A549 (cell line): ENCODE data around the gene LIG3. TPM values are rescaled to one million over a fixed set of nuclear protein-coding genes. Genes with fewer than 3 reads are reported as not detected.

Experiments used
- ATAC-seq, 2 experiments: fragments of 200-7000 bp in 1 of 2; fragments of >200 bp in 1 of 2; cut with Nextera tagmentation in 1 of 2; cut with Tn5 transposase in 1 of 2; 3 replicates each; pipeline versions ENCODE4 v1.8.0 to v1.9.1; 2018 to 2020; ENCODE audit warnings: mild to moderate bottlenecking in 1 of 2, moderate library complexity in 1 of 2
- CTCF ChIA-PET: fragments of 300-600 bp; sonication (Branson Sonifier 250); formaldehyde crosslinking; extraction: SDS; loops from one replicate; lab custom pipeline; 2021; ENCODE audit warnings: antibody characterized with exemption, inconsistent platforms; lab: Yijun Ruan, JAX
- POLR2A ChIA-PET: fragments of 350-600 bp; formaldehyde crosslinking; extraction: SDS; loops from one replicate; lab custom pipeline; 2021; ENCODE audit warnings: antibody characterized with exemption, inconsistent platforms; lab: Yijun Ruan, JAX
- DNase-seq, 2 experiments: peaks; one replicate each; pipeline versions ENCODE4 v3.0.0 to v3.0.0-alpha.2; 2011 to 2016; ENCODE audit warnings: low read depth in 1 of 2, low spot score in 1 of 2
- FAIRE-seq: peaks from 2 replicates; lab custom pipeline; 2011; peaks lifted over from hg19 to GRCh38; lab: Jason Lieb, UNC
- H3K27ac ChIP-seq, 2 experiments: fragments of >200 bp; sonication (Bioruptor Twin); formaldehyde crosslinking; 3 replicates each; pipeline ENCODE4 v1.5.1; 2016 to 2017
- H3K4me1 ChIP-seq: fragments of >200 bp; sonication (Bioruptor Twin); formaldehyde crosslinking; 3 replicates; pipeline ENCODE4 v1.6.1; 2016
- H3K4me2 ChIP-seq: fragments of >200 bp; sonication (Bioruptor Twin); formaldehyde crosslinking; 3 replicates; pipeline ENCODE4 v1.6.1; 2016
- H3K4me3 ChIP-seq: fragments of >200 bp; sonication (Bioruptor Twin); formaldehyde crosslinking; 3 replicates; pipeline ENCODE4 v1.5.1; 2016
- H3K9me3 ChIP-seq: fragments of >200 bp; sonication (Bioruptor Twin); formaldehyde crosslinking; 3 replicates; pipeline ENCODE4 v1.6.1; 2016
- CBX8 ChIP-seq: fragments of 200-600 bp; sonication (generic); IDR thresholded peaks from 2 replicates; pipeline ENCODE4 v1.6.1; 2016
- EP300 ChIP-seq, 2 experiments: fragments of >200 bp; sonication (Bioruptor Twin); formaldehyde crosslinking; IDR thresholded peaks; 2 replicates in 1 of 2; 3 replicates in 1 of 2; pipeline ENCODE4 v1.6.1; 2016 to 2017
- HOXB13 ChIP-seq: fragments of 250-450 bp; sonication (Bioruptor Pico); IDR thresholded peaks from 2 replicates; pipeline ENCODE4 v1.5.0; 2020; ENCODE audit warnings: low read depth, mild to moderate bottlenecking, moderate library complexity
- JUN ChIP-seq, 2 experiments: fragments of >200 bp; sonication (Bioruptor Twin); formaldehyde crosslinking; IDR thresholded peaks; 2 replicates in 1 of 2; 3 replicates in 1 of 2; pipeline ENCODE4 v1.6.1; 2016 to 2017
- KDM5A ChIP-seq: fragments of 200-600 bp; sonication (generic); IDR thresholded peaks from 2 replicates; pipeline ENCODE4 v1.6.1; 2016; ENCODE audit warnings: antibody characterized with exemption, mild to moderate bottlenecking
- MYC ChIP-seq: IDR thresholded peaks from 2 replicates; pipeline ENCODE4 v1.6.1; 2012; ENCODE audit warnings: mild to moderate bottlenecking, inconsistent platforms, low read length, improper control_type of control experiment, borderline replicate concordance
- NPAS2 ChIP-seq: fragments of 250-450 bp; sonication (Bioruptor Pico); IDR thresholded peaks from 2 replicates; pipeline ENCODE4 v1.8.0; 2022; ENCODE audit warnings: mild to moderate bottlenecking, moderate library complexity, borderline replicate concordance
- PHF8 ChIP-seq: fragments of 200-600 bp; sonication (generic); IDR thresholded peaks from 2 replicates; pipeline ENCODE4 v1.6.1; 2016; ENCODE audit warnings: low read depth, mild to moderate bottlenecking, antibody characterized with exemption, moderate library complexity, borderline replicate concordance
- RAD21 ChIP-seq, 2 experiments: fragments of >200 bp in 1 of 2; sonication (Bioruptor Twin) in 1 of 2; formaldehyde crosslinking in 1 of 2; IDR thresholded peaks in 1 of 2; conservative IDR thresholded peaks in 1 of 2; 2 replicates in 1 of 2; 3 replicates in 1 of 2; pipeline ENCODE4 v1.6.1; 2012 to 2018; ENCODE audit warnings: inconsistent platforms in 1 of 2
- RCOR1 ChIP-seq: fragments of 150-350 bp; IDR thresholded peaks from 2 replicates; pipeline ENCODE4 v1.6.1; 2014; ENCODE audit warnings: antibody characterized with exemption, low read length, low read depth
- RFX5 ChIP-seq: fragments of 450-650 bp; IDR thresholded peaks from 2 replicates; pipeline ENCODE4 v1.7.1; 2014; ENCODE audit warnings: antibody characterized with exemption, mild to moderate bottlenecking, moderate library complexity
- RNF2 ChIP-seq: fragments of 200-600 bp; sonication (generic); IDR thresholded peaks from 2 replicates; pipeline ENCODE4 v1.6.1; 2016; ENCODE audit warnings: low read depth, mild to moderate bottlenecking, antibody characterized with exemption, moderate library complexity, borderline replicate concordance
- TP53 ChIP-seq: fragments of 250-450 bp; sonication (Bioruptor Pico); IDR thresholded peaks from 2 replicates; pipeline ENCODE4 v1.5.0; 2021; ENCODE audit warnings: mild to moderate bottlenecking, moderate library complexity
- ZFP36 ChIP-seq: fragments of 450-650 bp; IDR thresholded peaks from 2 replicates; pipeline ENCODE4 v1.6.1; 2014; ENCODE audit warnings: borderline replicate concordance; ENCODE audit not compliant: partially characterized antibody
- ZSCAN20 ChIP-seq: fragments of 250-450 bp; sonication (Bioruptor Pico); IDR thresholded peaks from 2 replicates; pipeline ENCODE4 v1.8.0; 2022; ENCODE audit warnings: mild to moderate bottlenecking, moderate library complexity
- WGBS: methylation state at CpG from one replicate; pipeline ENCODE4 v1.1.6; 2017; ENCODE audit errors: missing lambda C conversion rate; 5-methylcytosine and 5-hydroxymethylcytosine counted together
- polyA plus RNA-seq, 4 experiments: library from polyadenylated mRNA; depleted of rRNA in 3 of 4; stranded (reverse); fragments of >200 nt; fragmentation: RNase III in 1 of 4; extraction: RNeasy Plus Mini Kit Qiagen cat#74134 plus additional on column Dnase treatment in 1 of 4; gene quantifications; 2 replicates in 3 of 4; 3 replicates in 1 of 4; pipeline ENCODE4 v1.2.3, GENCODE V29; 2011 to 2017

The LIG3 gene
- polyA plus RNA-seq, 2 of the 4 experiments (the other 2 are of a cell fraction), result 36.3 to 56.8 TPM

DNA sequence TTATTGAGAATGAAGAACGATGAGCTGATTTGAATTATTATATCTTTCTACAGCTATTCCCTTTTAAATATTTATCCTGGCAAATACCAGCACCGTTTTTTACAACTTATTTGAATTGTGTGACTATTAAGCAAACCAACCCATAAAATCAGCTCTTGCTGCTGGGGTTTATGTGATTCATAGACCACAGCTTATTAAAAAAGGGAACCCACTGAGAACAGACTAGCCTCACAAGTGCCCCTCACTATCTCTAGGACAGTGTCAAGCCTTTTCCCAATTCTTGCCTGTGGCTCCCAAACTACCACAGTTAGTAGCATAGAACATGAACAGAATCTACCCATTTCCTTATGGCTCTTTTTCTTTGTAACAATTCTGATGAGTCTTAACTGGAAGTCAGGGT lies 6.1 kb upstream of the LIG3 start:
- FAIRE-seq, result no peak
- TF ChIP-seq MYC (no peak), RCOR1 (no peak), ZFP36 (no peak), RNF2 (no peak), ZSCAN20 (no peak), EP300 (IDR thresholded peaks at IDR 0.05) (no peak), CBX8 (no peak), KDM5A (no peak)
- no peak overlapping the region for H3K27ac ChIP-seq
- H3K4me2 ChIP-seq, result no peak overlapping the region
- no peak overlapping the region for H3K4me3 ChIP-seq
- no peaks in the 10 kb centered on the region for H3K9me3 ChIP-seq
- ATAC-seq, result no peak
- CTCF ChIA-PET, result interaction anchor here (0.9 to 2.2 kb wide), 10 partner anchors 11 to 831 kb away, joined by 3 to 7 read pairs (median 4); no protein-coding TSS in a partner anchor
- no peak for DNase-seq
- POLR2A ChIA-PET, result no interaction called here
- H3K4me1 ChIP-seq, result peaks cover under 1% of the 10 kb centered on the region; the same call in 1 of the 3 replicates
- 13% methylated on average over 2 of the region's 2 CpGs for WGBS

DNA sequence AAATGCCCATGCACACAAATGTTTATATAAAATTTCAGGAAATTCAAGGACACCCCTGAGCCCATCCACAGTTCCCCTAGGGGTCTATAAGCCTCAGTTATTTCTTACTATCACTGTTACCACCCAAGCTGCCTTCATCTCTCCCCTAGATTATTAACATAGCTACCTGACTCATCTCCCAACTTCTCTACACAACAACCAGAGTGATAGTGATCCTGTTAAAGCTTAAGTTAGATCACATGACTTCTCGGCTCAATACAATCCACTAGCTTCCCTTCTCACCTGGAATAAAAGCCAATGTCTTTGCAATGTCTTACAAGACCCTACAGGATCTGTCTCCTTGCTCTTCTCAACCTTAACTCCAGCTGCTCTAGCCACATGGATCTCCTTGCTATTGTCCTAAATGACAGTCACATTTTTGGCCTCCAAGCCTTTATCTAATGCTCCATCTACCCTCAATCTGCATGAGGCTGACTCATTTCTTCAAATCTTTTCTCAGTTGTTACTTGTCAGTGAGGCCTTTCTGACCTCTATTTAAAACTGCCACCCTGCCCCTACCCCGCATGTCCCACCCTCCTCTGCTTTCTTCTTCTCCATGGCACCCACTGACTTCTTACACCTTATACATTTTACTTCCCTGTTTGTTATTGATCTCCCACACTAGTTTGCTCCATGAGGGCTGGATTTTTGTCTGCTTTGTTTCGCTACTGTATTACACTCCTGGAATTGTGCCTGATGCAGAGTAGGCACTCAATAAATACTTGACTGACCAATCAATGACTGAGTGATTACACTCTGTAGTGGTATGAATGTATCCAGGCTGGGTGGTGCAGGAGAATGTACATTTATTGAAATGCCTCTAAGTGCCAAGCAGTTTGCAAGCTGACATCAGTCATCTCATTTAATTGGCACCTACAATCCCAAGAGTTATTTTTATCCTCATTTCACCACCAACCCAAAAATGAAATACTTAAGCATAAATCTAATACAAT lies 5.2 kb upstream of the LIG3 start:
- DNase-seq (no peak), ATAC-seq (no peak), FAIRE-seq (no peak)
- WGBS, result 71% methylated on average over 3 of the region's 3 CpGs
- Histone ChIP-seq H3K4me3 (no peak overlapping the region), H3K4me1 (peaks cover 6% of the 10 kb centered on the region; the same call in 1 of the 3 replicates), H3K27ac (no peak overlapping the region), H3K9me3 (no peaks in the 10 kb centered on the region), H3K4me2 (no peak overlapping the region)
- CTCF ChIA-PET, result interaction anchor here (0.9 to 2.2 kb wide), 5 partner anchors 11 to 830 kb away, joined by 3 to 7 read pairs (median 6); no protein-coding TSS in a partner anchor
- POLR2A ChIA-PET, result interaction anchor here (0.6 kb wide), 2 partner anchors 24 to 394 kb away, joined by 4 to 6 read pairs; no protein-coding TSS in a partner anchor
- TF ChIP-seq TP53 (CRISPR knock-in tag), result no peak

DNA sequence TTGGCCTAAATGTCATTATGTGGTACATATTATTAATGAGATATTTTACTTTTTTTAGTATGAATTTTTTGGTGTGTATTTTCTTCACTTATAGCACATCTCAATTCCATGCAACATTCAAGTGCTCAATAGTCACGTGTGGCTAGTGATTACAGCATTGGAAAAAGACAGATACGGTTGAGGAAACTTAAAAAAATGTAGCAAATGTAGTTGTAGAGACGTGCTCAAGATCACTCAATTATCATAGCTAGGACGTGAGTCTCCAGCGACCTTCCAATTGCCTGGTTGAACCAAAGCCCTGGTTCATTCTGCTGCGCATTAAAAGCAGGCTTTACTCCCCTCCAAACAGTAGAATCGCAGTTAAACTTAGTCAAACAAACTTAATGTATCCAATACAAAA lies 1.2 kb upstream of the LIG3 start:
- FAIRE-seq (no peak), ATAC-seq (no peak), DNase-seq (no peak)
- H3K4me1 ChIP-seq, result peaks cover 14% of the 10 kb centered on the region
- H3K27ac ChIP-seq, result peak overlapping the region; percentile 94 to 97; a peak in 4 of 6 replicates
- WGBS, result 89% methylated on average over 7 of the region's 7 CpGs
- TF ChIP-seq EP300 (IDR thresholded peaks at IDR 0.05), result no peak
- TF ChIP-seq RFX5, result no peak
- no peak for TF ChIP-seq RAD21 (conservative IDR thresholded peaks at IDR 0.05 in 1 of 2, IDR thresholded peaks at IDR 0.05 in 1 of 2)
- TF ChIP-seq HOXB13 (CRISPR knock-in tag), result no peak
- no peak for TF ChIP-seq NPAS2 (CRISPR knock-in tag)
- peak overlapping the region; percentile 91 for H3K4me2 ChIP-seq
- H3K4me3 ChIP-seq, result no peak overlapping the region
- ChIA-PET CTCF (interaction anchor here (1.0 to 3.8 kb wide), 2 partner anchors 12 to 140 kb away, joined by 7 to 19 read pairs; partner anchors contain the start of gene RAD51D), POLR2A (interaction anchor here (1.0 to 3.3 kb wide), 4 partner anchors 15 to 43 kb away, joined by 3 to 20 read pairs (median 4); partner anchors contain the start of genes CCT6B and ZNF830)
- H3K9me3 ChIP-seq, result no peaks in the 10 kb centered on the region

DNA sequence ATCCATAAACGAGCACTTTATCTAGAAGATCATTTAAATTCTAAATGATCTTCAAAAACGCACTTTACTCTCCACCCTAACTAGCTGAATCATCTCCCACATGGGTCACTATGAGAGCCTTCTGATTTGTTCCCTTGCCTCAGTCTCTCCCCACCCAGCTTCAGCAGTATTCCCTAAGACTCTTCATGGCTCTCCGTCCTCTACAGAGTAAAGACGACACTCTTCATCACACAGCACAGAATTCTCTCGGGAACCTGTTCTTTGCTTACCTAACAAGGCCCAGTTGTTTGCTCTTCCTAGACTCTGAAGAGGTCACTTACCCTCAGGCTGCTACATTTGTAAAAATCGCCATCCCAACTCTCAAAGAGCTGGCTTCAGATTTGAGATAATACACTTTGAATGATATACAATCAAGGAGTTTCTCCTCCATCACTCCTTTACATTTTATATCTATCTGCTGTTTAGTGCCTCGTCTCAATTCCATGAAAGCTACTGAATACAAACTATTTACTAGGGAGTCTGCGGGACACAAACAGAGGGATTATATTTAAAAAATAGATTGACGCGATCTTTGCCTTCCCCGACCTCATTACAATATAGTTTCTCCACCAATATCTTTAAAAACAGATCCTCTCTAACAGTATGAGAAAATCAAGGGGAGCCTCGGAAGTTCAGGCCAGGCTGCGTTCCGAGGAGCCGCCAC lies 511 bp upstream of the LIG3 start:
- ChIA-PET CTCF (interaction anchor here (0.7 to 7.5 kb wide), 10 partner anchors 12 to 560 kb away, joined by 3 to 43 read pairs (median 6); partner anchors contain the start of gene RAD51D), POLR2A (interaction anchor here (0.5 to 3.3 kb wide), 11 partner anchors 10 to 560 kb away, joined by 3 to 20 read pairs (median 5); partner anchors contain the start of genes CCT6B, RFFL and ZNF830)
- peak overlapping the region; percentile 78 for H3K4me3 ChIP-seq
- peak overlapping the region; percentile 94 to 97 for H3K27ac ChIP-seq
- peaks cover 14% of the 10 kb centered on the region for H3K4me1 ChIP-seq
- 19% methylated on average over 15 of the region's 15 CpGs for WGBS
- 0 out of 5 replicates have a peak, but pooled peaks of 1 of the 2 experiments have one; percentile 29 for TF ChIP-seq JUN (IDR thresholded peaks at IDR 0.05)
- TF ChIP-seq HOXB13 (CRISPR knock-in tag), result no peak
- TF ChIP-seq PHF8, result peak; percentile 94
- H3K9me3 ChIP-seq, result no peaks in the 10 kb centered on the region
- no peak for DNase-seq
- FAIRE-seq, result no peak
- ATAC-seq, result no peak; a peak in 1 of 6 replicates
- peak overlapping the region; percentile 91 for H3K4me2 ChIP-seq
